ENCODE results near the gene DPP6. TPM values are rescaled to one million over a fixed set of nuclear protein-coding genes. Genes with fewer than 3 reads are reported as not detected.

Gene DPP6
- total and polyA plus RNA-seq, 2 experiments from 2014 or later: 0.20 to 0.44 TPM

GRCh38 chr7:154858836-154859537, 806.8 kb downstream of the DPP6 start:
- H3K27me3 ChIP-seq: no peaks in the 10 kb centered on the region
- H3K4me2 ChIP-seq: no peak overlapping the region
- H3K4me3 ChIP-seq: no peak overlapping the region
- H3K4me1 ChIP-seq (ENCODE audit: insufficient read depth): no peaks in the 10 kb centered on the region
- H4K20me1 ChIP-seq (ENCODE audit: insufficient read depth, poor library complexity, severe bottlenecking): no peaks in the 10 kb centered on the region
- no peak overlapping the region for H3K27ac ChIP-seq
- no peaks in the 10 kb centered on the region for H3K36me3 ChIP-seq (replicated peaks; ENCODE audit: insufficient read depth, low read depth)
- no peak overlapping the region for H2AFZ ChIP-seq
- H3K9me3 ChIP-seq (ENCODE audit: low read depth): no peaks in the 10 kb centered on the region
- no peaks in the 10 kb centered on the region for H3K9me2 ChIP-seq (replicated peaks; ENCODE audit: insufficient read depth)
- TF ChIP-seq, protein P1, sequence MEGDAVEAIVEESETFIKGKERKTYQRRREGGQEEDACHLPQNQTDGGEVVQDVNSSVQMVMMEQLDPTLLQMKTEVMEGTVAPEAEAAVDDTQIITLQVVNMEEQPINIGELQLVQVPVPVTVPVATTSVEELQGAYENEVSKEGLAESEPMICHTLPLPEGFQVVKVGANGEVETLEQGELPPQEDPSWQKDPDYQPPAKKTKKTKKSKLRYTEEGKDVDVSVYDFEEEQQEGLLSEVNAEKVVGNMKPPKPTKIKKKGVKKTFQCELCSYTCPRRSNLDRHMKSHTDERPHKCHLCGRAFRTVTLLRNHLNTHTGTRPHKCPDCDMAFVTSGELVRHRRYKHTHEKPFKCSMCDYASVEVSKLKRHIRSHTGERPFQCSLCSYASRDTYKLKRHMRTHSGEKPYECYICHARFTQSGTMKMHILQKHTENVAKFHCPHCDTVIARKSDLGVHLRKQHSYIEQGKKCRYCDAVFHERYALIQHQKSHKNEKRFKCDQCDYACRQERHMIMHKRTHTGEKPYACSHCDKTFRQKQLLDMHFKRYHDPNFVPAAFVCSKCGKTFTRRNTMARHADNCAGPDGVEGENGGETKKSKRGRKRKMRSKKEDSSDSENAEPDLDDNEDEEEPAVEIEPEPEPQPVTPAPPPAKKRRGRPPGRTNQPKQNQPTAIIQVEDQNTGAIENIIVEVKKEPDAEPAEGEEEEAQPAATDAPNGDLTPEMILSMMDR (IDR thresholded peaks at IDR 0.05; ENCODE audit: poor library complexity): no peak
- H3K79me2 ChIP-seq: no peaks in the 10 kb centered on the region
- no peak for DNase-seq (ENCODE audit: low spot score)
- 87% methylated on average over 19 of the region's 19 CpGs for WGBS (ENCODE audit: low lambda C conversion rate, missing lambda C conversion rate)

DNA sequence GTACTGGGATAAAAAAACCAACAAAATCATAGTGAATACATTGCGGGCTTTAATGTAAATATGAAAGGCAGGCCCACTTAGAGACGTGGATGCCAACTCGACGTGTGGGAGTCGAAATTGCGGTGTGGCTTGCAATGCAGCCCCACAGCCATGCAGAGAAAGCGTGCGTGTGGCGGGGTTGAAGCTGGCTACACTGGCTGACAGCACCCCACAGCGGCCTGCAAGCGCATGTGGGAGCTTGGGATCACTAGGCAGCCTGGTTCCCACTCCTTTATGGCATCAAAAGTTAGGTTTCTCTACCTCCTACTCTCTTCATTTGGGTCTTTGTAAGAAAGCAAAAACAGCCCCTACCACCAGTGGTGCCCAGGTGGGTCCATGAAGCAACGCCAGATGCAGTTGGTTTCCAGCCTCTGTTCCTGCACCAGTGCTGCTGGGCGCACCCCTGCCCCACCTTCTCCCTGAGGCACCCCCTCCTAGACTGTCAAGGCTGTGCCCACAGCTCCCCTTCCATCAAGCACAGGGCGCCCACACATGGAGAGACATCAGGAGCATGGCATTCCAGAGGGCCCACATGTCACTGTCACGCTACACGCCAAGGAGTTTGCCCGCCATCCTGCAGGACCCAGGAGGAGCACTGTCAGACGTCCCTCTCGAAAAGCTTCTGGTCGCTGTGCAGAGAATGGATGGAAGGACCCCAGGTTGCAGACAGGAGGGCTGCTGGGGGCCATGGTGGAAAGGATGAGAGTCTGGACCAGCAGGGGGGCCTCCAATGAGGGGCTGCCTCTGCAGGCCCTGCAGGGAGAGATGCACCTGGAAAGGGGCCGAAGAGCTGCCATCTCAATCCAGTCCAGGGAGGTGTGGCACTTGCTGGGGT, 807.8 kb downstream of the DPP6 start:
- Histone ChIP-seq H3K36me3 (replicated peaks; ENCODE audit: insufficient read depth, low read depth) (no peaks in the 10 kb centered on the region), H3K79me2 (no peaks in the 10 kb centered on the region), H2AFZ (no peak overlapping the region), H3K9me3 (ENCODE audit: low read depth) (no peaks in the 10 kb centered on the region), H3K4me3 (no peak overlapping the region), H3K27ac (no peak overlapping the region), H3K4me2 (no peak overlapping the region), H4K20me1 (ENCODE audit: insufficient read depth, poor library complexity, severe bottlenecking) (no peaks in the 10 kb centered on the region), H3K27me3 (no peaks in the 10 kb centered on the region), H3K9me2 (replicated peaks; ENCODE audit: insufficient read depth) (no peaks in the 10 kb centered on the region), H3K4me1 (ENCODE audit: insufficient read depth) (no peaks in the 10 kb centered on the region)
- TF ChIP-seq, protein P1 (IDR thresholded peaks at IDR 0.05; ENCODE audit: poor library complexity): no peak
- 94% methylated on average over 21 of the region's 21 CpGs for WGBS (ENCODE audit: low lambda C conversion rate, missing lambda C conversion rate)
- no peak for DNase-seq (ENCODE audit: low spot score)

DNA sequence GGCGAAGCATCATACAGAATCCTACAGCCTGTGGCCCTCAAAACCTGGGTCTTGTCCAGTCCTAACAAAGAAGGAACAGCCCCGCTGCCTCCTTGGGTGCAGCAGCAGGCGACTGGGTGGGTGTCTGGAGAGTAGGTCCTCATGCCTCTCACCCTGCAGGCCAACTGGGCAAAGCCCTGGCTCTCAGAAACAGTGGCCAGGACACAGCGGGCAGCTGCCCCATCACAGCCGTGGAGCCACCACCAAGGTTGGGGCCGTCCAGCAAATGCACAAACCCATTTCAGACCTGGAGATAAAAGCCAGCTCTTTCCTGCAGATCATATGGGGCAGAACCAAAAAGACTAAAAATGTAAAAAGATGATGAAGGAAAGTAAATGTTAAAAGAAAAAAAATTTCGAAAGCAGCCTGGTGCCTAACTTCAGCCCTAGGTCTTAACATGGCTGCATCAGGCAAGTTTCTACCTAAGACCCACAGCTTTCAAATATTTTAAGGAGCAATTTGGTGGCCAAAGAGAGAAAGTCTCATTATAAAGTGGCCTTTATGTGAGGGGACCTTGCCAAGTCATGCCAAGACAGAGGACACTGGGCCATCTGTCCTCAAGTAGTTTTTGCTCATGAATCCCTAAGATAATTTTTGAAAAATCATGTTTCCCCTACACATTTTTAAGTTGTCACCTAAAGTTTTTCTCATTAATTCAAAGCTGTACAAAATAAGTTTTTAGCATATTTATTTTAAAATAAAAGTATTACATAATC, 808.6 kb downstream of the DPP6 start:
- Histone ChIP-seq H3K4me1 (ENCODE audit: insufficient read depth) (no peaks in the 10 kb centered on the region), H3K79me2 (no peaks in the 10 kb centered on the region), H2AFZ (no peak overlapping the region), H3K9me2 (replicated peaks; ENCODE audit: insufficient read depth) (no peaks in the 10 kb centered on the region), H3K36me3 (replicated peaks; ENCODE audit: insufficient read depth, low read depth) (no peaks in the 10 kb centered on the region), H3K4me2 (no peak overlapping the region), H4K20me1 (ENCODE audit: insufficient read depth, poor library complexity, severe bottlenecking) (no peaks in the 10 kb centered on the region), H3K9me3 (ENCODE audit: low read depth) (no peaks in the 10 kb centered on the region), H3K27me3 (no peaks in the 10 kb centered on the region), H3K4me3 (no peak overlapping the region), H3K27ac (no peak overlapping the region)
- 92% methylated on average over 7 of the region's 7 CpGs for WGBS (ENCODE audit: low lambda C conversion rate, missing lambda C conversion rate)
- DNase-seq (ENCODE audit: low spot score): no peak
- no peak for TF ChIP-seq EZH2 (IDR thresholded peaks at IDR 0.05; ENCODE audit: borderline replicate concordance)
- TF ChIP-seq EZH2phosphoT487 (IDR thresholded peaks at IDR 0.05; ENCODE audit: low read depth, severe bottlenecking, unreplicated experiment): no peak
- TF ChIP-seq, protein P1 (IDR thresholded peaks at IDR 0.05; ENCODE audit: poor library complexity): no peak
